ENCODE results near the gene ATAD3C. TPM values are rescaled to one million over a fixed set of nuclear protein-coding genes. Genes with fewer than 3 reads are reported as not detected.

The ATAD3C gene
- total and polyA plus RNA-seq, 2 of the 8 experiments (the other 6 are each of a cell fraction or from before 2014, with no cell fraction given): 2.0 to 2.7 TPM

- Histone ChIP-seq H3K4me1 (replicated peaks in 1 of 4; ENCODE audit: control insufficient read depth in 3 of 4, insufficient read depth in 4 of 4, low read length in 3 of 4) (no peaks in the 10 kb centered on the region; a peak in 1 of 7 replicates), H2BK20ac (ENCODE audit: low read length) (no peak overlapping the region), H3K27ac (ENCODE audit: low read depth, low read length) (no peak overlapping the region), H2BK5ac (ENCODE audit: low read depth, low read length) (no peak overlapping the region), H3K14ac (ENCODE audit: insufficient read length) (no peak overlapping the region), H3K9me3 (ENCODE audit: insufficient read depth in 2 of 2, low read depth in 1 of 2, low read length in 1 of 2) (no peaks in the 10 kb centered on the region), H4K91ac (replicated peaks; ENCODE audit: insufficient read length, low read length) (no peak overlapping the region), H2BK120ac (replicated peaks; ENCODE audit: low read depth, low read length) (no peak overlapping the region), H2BK12ac (ENCODE audit: low read depth, low read length) (no peak overlapping the region), H3K23me2 (ENCODE audit: low read depth, low read length) (no peaks in the 10 kb centered on the region; the same call in 1 of the 2 replicates), H3K79me1 (ENCODE audit: low read depth, low read length) (0 out of 2 replicates have a peak, but pooled peaks cover 3% of the 10 kb centered on the region), H3K4me2 (ENCODE audit: insufficient read depth in 1 of 2, low read depth in 2 of 2, low read length in 2 of 2) (no peak overlapping the region), H3K23ac (ENCODE audit: insufficient read length) (no peak overlapping the region), H4K5ac (ENCODE audit: insufficient read length, low read depth, low read length) (no peak overlapping the region), H2AFZ (ENCODE audit: low read length) (no peak overlapping the region), H2BK15ac (ENCODE audit: low read length) (no peak overlapping the region), H3K18ac (ENCODE audit: extremely low read depth, low read length) (no peak overlapping the region), H3K79me2 (ENCODE audit: control insufficient read depth in 1 of 2, insufficient read depth in 2 of 2, low read length in 2 of 2) (peaks cover 0 to 7% of the 10 kb centered on the region in 2 experiments; a peak in 3 of 4 replicates), H2AK5ac (ENCODE audit: low read depth, low read length) (no peak overlapping the region), H3K56ac (replicated peaks; ENCODE audit: insufficient read length, low read depth, low read length) (no peak overlapping the region), H3K36me3 (ENCODE audit: control insufficient read depth in 2 of 4, insufficient read depth in 4 of 4, low read length in 3 of 4) (peaks cover 13 to 46% (median 33%) of the 10 kb centered on the region in 4 experiments), H3K9ac (replicated peaks in 1 of 4; ENCODE audit: extremely low read depth in 1 of 4, low read depth in 3 of 4, low read length in 3 of 4) (no peak overlapping the region), H4K8ac (ENCODE audit: extremely low read depth, insufficient read depth, low read length) (peak overlapping the region; percentile 51; the same call in 1 of the 2 replicates), H3K4me3 (ENCODE audit: extremely low read depth in 1 of 4, insufficient read depth in 2 of 4, low read depth in 3 of 4, low read length in 4 of 4) (no peak overlapping the region), H4K20me1 (replicated peaks in 1 of 2; ENCODE audit: control insufficient read depth in 1 of 2, insufficient read depth in 2 of 2, low read length in 2 of 2) (peaks cover 0 to 12% of the 10 kb centered on the region in 2 experiments), H3K4ac (replicated peaks; ENCODE audit: insufficient read length, low read depth, low read length) (no peak overlapping the region), H3K27me3 (replicated peaks in 1 of 4; ENCODE audit: control insufficient read depth in 3 of 4, extremely low read depth in 1 of 4, insufficient read depth in 3 of 4, low read length in 3 of 4) (no peaks in the 10 kb centered on the region)
- 93% methylated on average over 26 of the region's 42 CpGs; no CpG with 5 or more reads in 1 of the 2 experiments for WGBS, 2 experiments (ENCODE audit: extremely low coverage in 1 of 2, insufficient coverage in 1 of 2, insufficient read length in 1 of 2, insufficient replicate concordance in 2 of 2, low coverage in 1 of 2, low lambda C conversion rate in 2 of 2, missing lambda C conversion rate in 1 of 2)
- FAIRE-seq (no peak), DNase-seq (ENCODE audit: low read depth in 1 of 2, low spot score in 2 of 2) (no peak)
- POLR2A ChIA-PET (ENCODE audit: partially characterized antibody): no interaction called here
- CTCF ChIA-PET (ENCODE audit: partially characterized antibody): interaction anchor here (0.8 kb wide), 1 partner anchor 25 kb away, joined by 3 read pairs; no protein-coding TSS in a partner anchor
- 0 out of 2 replicates have a peak, but pooled peaks have one; percentile 14 for TF ChIP-seq POLR2AphosphoS5 (IDR thresholded peaks at IDR 0.05; ENCODE audit: low read depth, low read length)
- no peak for TF ChIP-seq ATF3 (IDR thresholded peaks at IDR 0.05; ENCODE audit: insufficient read depth, low read depth, low read length)
These were observed 30.3 kb downstream of the ATAD3C start for GRCh38 chr1:1479547-1480487.

Data from H1 (cell line).